Calu3 (cell line): Measurements from ENCODE around the gene SLC4A5. TPM values are rescaled to one million over a fixed set of nuclear protein-coding genes. Genes with fewer than 3 reads are reported as not detected.
"Not testable (repeated sequence)": the region's sequence is repeated elsewhere in the genome, so short reads cannot be mapped to it uniquely, and the experiment has no call there.

ENCODE experiments used
- BruUV-seq: library from RNA; stranded (reverse); fragments of 400-500 nt; replicated peaks from 2 replicates; lab custom pipeline; 2021; lab: Mats Ljungman, UMichigan
- CTCF ChIA-PET: fragments of 300-600 bp; sonication (Branson Sonifier 250); formaldehyde crosslinking; loops from one replicate; lab custom pipeline; 2022; ENCODE audit warnings: antibody characterized with exemption; lab: Charles Lee
- DNase-seq: peaks from one replicate; pipeline ENCODE4 v3.0.0; 2022
- H3K27ac Mint-ChIP-seq: one replicate; pipeline ENCODE4 v1.8.0; 2022; ENCODE audit warnings: mixed read lengths; ENCODE audit not compliant: unreplicated experiment
- H3K27me3 Mint-ChIP-seq: one replicate; pipeline ENCODE4 v1.8.0; 2022; ENCODE audit warnings: mixed read lengths; ENCODE audit not compliant: unreplicated experiment
- H3K36me3 Mint-ChIP-seq: one replicate; pipeline ENCODE4 v1.8.0; 2022; ENCODE audit warnings: mild to moderate bottlenecking, moderate library complexity, mixed read lengths; ENCODE audit not compliant: insufficient read depth, unreplicated experiment
- H3K4me1 Mint-ChIP-seq: one replicate; pipeline ENCODE4 v1.8.0; 2022; ENCODE audit warnings: mild to moderate bottlenecking, low read depth, mixed read lengths; ENCODE audit not compliant: unreplicated experiment
- H3K4me3 Mint-ChIP-seq: one replicate; pipeline ENCODE4 v1.8.0; 2022; ENCODE audit warnings: mild to moderate bottlenecking, low read depth, moderate library complexity, mixed read lengths; ENCODE audit not compliant: unreplicated experiment
- H3K9me3 Mint-ChIP-seq: one replicate; pipeline ENCODE4 v1.8.0; 2022; ENCODE audit warnings: low read depth, mixed read lengths; ENCODE audit not compliant: unreplicated experiment
- intact Hi-C: fragments of 100-400 bp; cut with micrococcal nuclease; formaldehyde crosslinking; loops from one replicate; pipeline ENCODE4 v1.10.0; 2022; ENCODE audit not compliant: unreplicated experiment
- total RNA-seq: library from RNA; stranded (reverse); gene quantifications from 2 replicates; pipeline ENCODE4 v1.2.3, GENCODE V29; 2022
- TF ChIP-seq, protein P1 (sequence below): fragments of 200-600 bp; IDR thresholded peaks from one replicate; pipeline ENCODE4 v1.8.0; 2022; ENCODE audit warnings: antibody characterized with exemption; ENCODE audit not compliant: unreplicated experiment

SLC4A5 gene
- total RNA-seq, 1 experiment from 2014 or later: 7.0 TPM

GRCh38 chr2:74194799-74195198 is 148.4 kb downstream of the SLC4A5 start:
- no peaks in the 10 kb centered on the region for H3K27me3 Mint-ChIP-seq
- peaks cover 23% of the 10 kb centered on the region for H3K36me3 Mint-ChIP-seq
- CTCF ChIA-PET: no interaction called here
- H3K9me3 Mint-ChIP-seq: peaks cover 4% of the 10 kb centered on the region
- H3K4me1 Mint-ChIP-seq: peaks cover 7% of the 10 kb centered on the region
- no TSS peak for BruUV-seq
- no peak overlapping the region for H3K4me3 Mint-ChIP-seq
- intact Hi-C loops: no loop called here
- TF ChIP-seq, protein P1, sequence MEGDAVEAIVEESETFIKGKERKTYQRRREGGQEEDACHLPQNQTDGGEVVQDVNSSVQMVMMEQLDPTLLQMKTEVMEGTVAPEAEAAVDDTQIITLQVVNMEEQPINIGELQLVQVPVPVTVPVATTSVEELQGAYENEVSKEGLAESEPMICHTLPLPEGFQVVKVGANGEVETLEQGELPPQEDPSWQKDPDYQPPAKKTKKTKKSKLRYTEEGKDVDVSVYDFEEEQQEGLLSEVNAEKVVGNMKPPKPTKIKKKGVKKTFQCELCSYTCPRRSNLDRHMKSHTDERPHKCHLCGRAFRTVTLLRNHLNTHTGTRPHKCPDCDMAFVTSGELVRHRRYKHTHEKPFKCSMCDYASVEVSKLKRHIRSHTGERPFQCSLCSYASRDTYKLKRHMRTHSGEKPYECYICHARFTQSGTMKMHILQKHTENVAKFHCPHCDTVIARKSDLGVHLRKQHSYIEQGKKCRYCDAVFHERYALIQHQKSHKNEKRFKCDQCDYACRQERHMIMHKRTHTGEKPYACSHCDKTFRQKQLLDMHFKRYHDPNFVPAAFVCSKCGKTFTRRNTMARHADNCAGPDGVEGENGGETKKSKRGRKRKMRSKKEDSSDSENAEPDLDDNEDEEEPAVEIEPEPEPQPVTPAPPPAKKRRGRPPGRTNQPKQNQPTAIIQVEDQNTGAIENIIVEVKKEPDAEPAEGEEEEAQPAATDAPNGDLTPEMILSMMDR: no peak
- no peak overlapping the region for H3K27ac Mint-ChIP-seq
- DNase-seq: no peak

DNA sequence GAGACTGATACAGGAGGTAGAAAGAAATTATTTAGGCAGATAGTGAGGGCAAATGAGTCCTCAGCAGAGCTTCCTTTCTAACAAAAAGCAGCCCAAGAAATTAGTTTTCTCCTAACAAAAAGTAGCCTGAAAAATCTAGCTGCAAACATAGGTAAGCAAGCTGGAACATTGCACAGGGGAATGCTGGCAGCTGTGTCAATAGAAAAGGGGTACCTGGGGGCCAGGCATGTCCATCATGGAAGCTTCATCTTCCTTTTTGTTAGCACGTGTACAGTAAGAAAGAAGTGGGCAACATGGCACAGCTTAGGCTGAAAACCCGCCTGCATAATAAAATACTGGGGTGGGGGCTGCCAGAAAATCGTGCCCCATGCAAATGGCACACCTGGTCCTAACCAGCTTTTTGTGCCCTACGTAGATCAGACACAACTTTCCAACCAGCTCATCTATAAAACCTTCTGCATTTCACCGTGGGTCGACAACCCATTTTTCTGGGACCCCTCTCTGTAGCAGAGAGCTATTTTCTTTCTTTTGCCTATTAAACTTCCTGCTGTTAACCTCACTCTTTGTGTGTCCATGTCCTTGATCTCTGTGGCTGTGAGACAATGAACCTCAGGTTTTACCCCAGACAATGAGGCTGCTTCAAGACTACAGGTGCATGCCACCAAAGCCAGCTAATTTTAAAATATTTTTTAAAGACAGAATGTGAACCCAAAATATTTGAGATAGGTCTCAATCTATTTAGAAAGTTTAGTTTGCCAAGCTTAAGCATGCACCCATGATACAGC is 151.4 kb downstream of the SLC4A5 start:
- CTCF ChIA-PET: no interaction called here
- intact Hi-C loops: no loop called here
- Mint-ChIP-seq H3K9me3 (no peaks in the 10 kb centered on the region), H3K27me3 (no peaks in the 10 kb centered on the region), H3K4me1 (no peaks in the 10 kb centered on the region), H3K4me3 (no peak overlapping the region), H3K36me3 (no peaks in the 10 kb centered on the region), H3K27ac (no peak overlapping the region)
- BruUV-seq: no TSS peak
- TF ChIP-seq, protein P1: no peak
- DNase-seq: no peak

DNA sequence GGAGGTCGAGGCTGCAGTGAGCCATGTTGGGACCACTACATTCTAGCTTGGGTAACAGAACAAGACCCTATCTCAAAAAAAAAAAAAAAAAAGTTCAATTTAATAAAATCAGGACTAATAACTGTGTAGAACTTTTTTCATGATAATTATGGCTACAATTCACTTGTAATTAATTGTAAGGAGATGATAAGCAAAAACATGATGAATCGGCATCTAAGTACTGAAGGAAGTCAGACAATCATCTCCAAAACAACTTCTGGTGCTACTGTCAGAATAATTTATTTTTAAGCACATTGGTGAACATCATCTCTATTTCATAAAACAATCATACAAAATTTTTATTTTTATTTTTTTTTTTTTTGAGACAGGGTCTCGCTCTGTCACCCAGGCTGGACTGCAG is 154.5 kb downstream of the SLC4A5 start:
- CTCF ChIA-PET: no interaction called here
- Mint-ChIP-seq H3K27me3 (peaks cover 8% of the 10 kb centered on the region), H3K9me3 (no peaks in the 10 kb centered on the region), H3K4me3 (no peak overlapping the region), H3K4me1 (no peaks in the 10 kb centered on the region), H3K36me3 (no peaks in the 10 kb centered on the region), H3K27ac (no peak overlapping the region)
- intact Hi-C loops: no loop called here
- TF ChIP-seq, protein P1: no peak
- DNase-seq: no peak
- BruUV-seq: no TSS peak

GRCh38 chr2:74188018-74188601 is 155.1 kb downstream of the SLC4A5 start:
- intact Hi-C loops: no loop called here
- TF ChIP-seq, protein P1: no peak
- CTCF ChIA-PET: no interaction called here
- BruUV-seq: no TSS peak
- Mint-ChIP-seq H3K4me1 (no peaks in the 10 kb centered on the region), H3K36me3 (no peaks in the 10 kb centered on the region), H3K4me3 (no peak overlapping the region), H3K27me3 (peaks cover 12% of the 10 kb centered on the region), H3K27ac (no peak overlapping the region), H3K9me3 (no peaks in the 10 kb centered on the region)
- DNase-seq: no peak

DNA sequence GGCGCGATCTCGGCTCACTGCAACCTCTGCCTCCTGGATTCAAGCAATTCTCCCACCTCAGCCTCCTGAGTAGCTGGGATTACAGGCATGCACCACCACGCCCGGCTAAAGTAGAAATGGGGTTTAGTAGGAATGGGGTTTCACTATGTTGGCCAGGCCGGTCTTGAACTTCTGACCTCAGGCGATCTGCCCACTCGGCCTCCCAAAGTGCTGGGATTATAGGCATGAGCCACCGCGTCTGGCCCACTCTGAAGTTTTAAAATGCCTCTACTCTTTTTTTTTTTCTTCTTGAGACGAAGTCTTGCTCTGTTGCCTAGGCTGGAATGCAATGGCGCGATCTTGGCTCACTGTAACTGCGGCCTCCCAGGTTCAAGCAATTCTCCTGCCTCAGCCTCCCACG is 156.5 kb downstream of the SLC4A5 start:
- BruUV-seq, CTCF ChIA-PET, H3K4me1 Mint-ChIP-seq, H3K4me3 Mint-ChIP-seq, H3K27ac Mint-ChIP-seq, H3K36me3 Mint-ChIP-seq, intact Hi-C loops, DNase-seq, H3K9me3 Mint-ChIP-seq: not testable (repeated sequence)
- peaks cover 12% of the 10 kb centered on the region for H3K27me3 Mint-ChIP-seq
